Ovary (tissue), 9 donors: ENCODE results near the gene UBE2G1. TPM values are rescaled to one million over a fixed set of nuclear protein-coding genes. Genes with fewer than 3 reads are reported as not detected.

ENCODE experiments used
- DNase-seq, 5 donors: peaks; one replicate each; pipeline ENCODE4 v3.0.0-alpha.2; 2019 to 2020
- H3K27ac ChIP-seq, 2 donors: fragments of 200-600 bp; one replicate each; pipeline versions ENCODE4 v1.5.1 to v1.8.0; 2019 to 2022
- H3K27me3 ChIP-seq: fragments of 200-600 bp; one replicate; pipeline ENCODE4 v1.8.0; 2022
- H3K36me3 ChIP-seq: fragments of 200-600 bp; sonication (generic); one replicate; pipeline ENCODE4 v1.5.1; 2019
- H3K4me1 ChIP-seq: one replicate; pipeline ENCODE4 v1.8.1; 2013; ENCODE audit warnings: mild to moderate bottlenecking, moderate library complexity; ENCODE audit not compliant: insufficient read depth
- H3K4me3 ChIP-seq: fragments of 200-600 bp; sonication (generic); one replicate; pipeline ENCODE4 v1.5.1; 2017
- H3K9me3 ChIP-seq, 2 donors: fragments of 200-600 bp in 1 of 2; sonication (generic) in 1 of 2; one replicate each; pipeline versions ENCODE4 v1.5.1 to v1.8.1; 2013 to 2019; ENCODE audit warnings: mild to moderate bottlenecking in 1 of 2, moderate library complexity in 1 of 2
- EP300 ChIP-seq: sonication (generic); formaldehyde crosslinking; IDR thresholded peaks from one replicate; pipeline ENCODE4 v1.6.1; 2017; ENCODE audit warnings: antibody characterized with exemption
- POLR2A ChIP-seq: fragments of 450-650 bp; IDR thresholded peaks from one replicate; pipeline ENCODE4 v1.6.1; 2017; ENCODE audit warnings: antibody characterized with exemption, mild to moderate bottlenecking, moderate library complexity
- WGBS, 3 donors: extraction: QIAGEN DNeasy Blood & Tissue Kit in 1 of 3; methylation state at CpG; one replicate each; pipeline versions ENCODE4 v1.1.5 to v1.1.7; 2013 to 2017; 5-methylcytosine and 5-hydroxymethylcytosine counted together
- intact Hi-C, 4 donors: fragments of 100-400 bp; cut with DNase I; formaldehyde crosslinking; loops; one replicate each; pipeline versions ENCODE4 v1.11.0 to v1.15.1; 2022 to 2023
- polyA plus RNA-seq, 2 donors: library from polyadenylated mRNA; stranded (reverse); fragments of 200-250 nt in 1 of 2; fragments of 350-450 nt in 1 of 2; fragmentation: Illumina TruSeq in 1 of 2; extraction: RNeasy Lipid Tissue Mini Kit (QIAGEN cat#74804) in 1 of 2; gene quantifications; one replicate each; pipeline ENCODE4 v1.2.3, GENCODE V29; 2013 to 2014
- small RNA-seq: library from RNA; depleted of rRNA; stranded (forward); fragments of <200 nt; gene quantifications from one replicate; pipeline ENCODE3, GENCODE V24; 2016
- total RNA-seq, 7 donors: library from RNA; depleted of rRNA in 2 of 7; stranded (reverse); fragments of >200 nt in 2 of 7; fragmentation: NEBNext Ultra II Directional in 3 of 7; extraction: Animal tissue kit (Norgen Biotek cat#: 25700) in 3 of 7; gene quantifications; one replicate each; pipeline versions ENCODE4 v1.1.0 to v1.2.4, GENCODE V29; 2016 to 2023
- TF ChIP-seq, protein P1 (sequence below), 3 donors: fragments of 450-650 bp in 2 of 3; fragments of 200-600 bp in 1 of 3; IDR thresholded peaks; one replicate each; pipeline versions ENCODE4 v1.5.1 to v1.8.0; 2016 to 2022; ENCODE audit warnings: antibody characterized with exemption in 3 of 3, mild to moderate bottlenecking in 1 of 3
- donor health status: DM: no; HTN: no; CAD: no; lungs with moderate emphysema.
- donor health status: DM: no; HTN: no; CAD: no.
- donor health status: Bipolar disorder and iron deficiency.
- donor health status: DM: yes; HTN: yes; CAD: no.
- donor health status: DM: no; HTN: no; CAD: no.
- donor health status: DM: yes; HTN: yes; CAD: no.

Gene UBE2G1
- total and polyA plus RNA-seq, 9 donors = 12.4 to 50.7 (median 36.5) TPM

DNA sequence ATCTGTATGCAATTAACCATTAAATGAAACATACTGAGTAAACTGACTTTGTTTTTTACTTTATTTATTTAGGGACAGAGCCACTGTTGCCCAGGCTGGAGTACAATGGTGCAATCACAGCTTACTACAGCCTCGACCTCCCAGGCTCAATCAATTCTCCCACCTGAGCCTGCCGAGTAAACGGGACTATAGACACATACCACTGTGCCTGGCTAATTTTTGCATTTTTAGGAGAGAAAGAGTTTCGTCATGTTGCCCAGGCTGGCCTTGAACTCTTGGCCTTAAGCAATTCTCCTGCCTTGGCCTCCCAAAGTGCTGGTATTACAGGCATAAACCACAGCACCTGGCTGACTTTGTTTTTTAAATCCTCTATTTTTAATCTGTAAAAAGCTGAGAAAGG is 145.3 kb downstream of the UBE2G1 start:
- H3K9me3 ChIP-seq = no peaks in the 10 kb centered on the region
- peak overlapping the region in 1 of 2 donors; percentile 72 for H3K27ac ChIP-seq
- H3K4me1 ChIP-seq = peaks cover 1% of the 10 kb centered on the region
- H3K4me3 ChIP-seq = no peak overlapping the region
- no peak for DNase-seq
- intact Hi-C loops = no loop called here
- no peak for TF ChIP-seq POLR2A
- TF ChIP-seq EP300 = no peak
- TF ChIP-seq, protein P1, sequence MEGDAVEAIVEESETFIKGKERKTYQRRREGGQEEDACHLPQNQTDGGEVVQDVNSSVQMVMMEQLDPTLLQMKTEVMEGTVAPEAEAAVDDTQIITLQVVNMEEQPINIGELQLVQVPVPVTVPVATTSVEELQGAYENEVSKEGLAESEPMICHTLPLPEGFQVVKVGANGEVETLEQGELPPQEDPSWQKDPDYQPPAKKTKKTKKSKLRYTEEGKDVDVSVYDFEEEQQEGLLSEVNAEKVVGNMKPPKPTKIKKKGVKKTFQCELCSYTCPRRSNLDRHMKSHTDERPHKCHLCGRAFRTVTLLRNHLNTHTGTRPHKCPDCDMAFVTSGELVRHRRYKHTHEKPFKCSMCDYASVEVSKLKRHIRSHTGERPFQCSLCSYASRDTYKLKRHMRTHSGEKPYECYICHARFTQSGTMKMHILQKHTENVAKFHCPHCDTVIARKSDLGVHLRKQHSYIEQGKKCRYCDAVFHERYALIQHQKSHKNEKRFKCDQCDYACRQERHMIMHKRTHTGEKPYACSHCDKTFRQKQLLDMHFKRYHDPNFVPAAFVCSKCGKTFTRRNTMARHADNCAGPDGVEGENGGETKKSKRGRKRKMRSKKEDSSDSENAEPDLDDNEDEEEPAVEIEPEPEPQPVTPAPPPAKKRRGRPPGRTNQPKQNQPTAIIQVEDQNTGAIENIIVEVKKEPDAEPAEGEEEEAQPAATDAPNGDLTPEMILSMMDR (IDR thresholded peaks at IDR 0.05) = no peak
- H3K36me3 ChIP-seq = no peaks in the 10 kb centered on the region
- H3K27me3 ChIP-seq = no peaks in the 10 kb centered on the region
- WGBS, 3 donors = 36 to 66% (median 62%) methylated on average over 4 of the region's 4 CpGs

DNA sequence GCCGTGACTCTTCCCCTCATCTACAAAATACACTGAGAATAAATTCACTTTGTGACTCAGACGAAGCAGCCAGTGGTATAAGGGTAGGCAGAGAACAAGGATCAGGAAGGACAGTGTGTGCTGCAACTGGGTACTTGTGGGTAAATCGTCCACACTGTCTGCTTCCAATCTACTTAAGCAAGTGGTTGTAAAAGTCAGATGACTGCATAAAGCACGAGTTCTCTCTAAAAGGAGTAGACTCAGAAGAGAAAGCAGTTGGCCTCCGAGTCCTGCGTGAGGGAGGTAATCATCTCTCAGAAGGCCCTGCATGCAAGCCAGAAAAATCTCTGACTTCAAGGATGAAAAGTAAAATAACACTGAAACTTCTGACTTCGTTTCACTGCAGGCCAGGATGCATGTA is 145.8 kb downstream of the UBE2G1 start:
- TF ChIP-seq POLR2A = no peak
- TF ChIP-seq EP300 = no peak
- TF ChIP-seq, protein P1 (IDR thresholded peaks at IDR 0.05) = no peak
- intact Hi-C loops = no loop called here
- Histone ChIP-seq H3K27ac (peak overlapping the region in 1 of 2 donors; percentile 72), H3K9me3 (no peaks in the 10 kb centered on the region), H3K4me1 (peaks cover 1% of the 10 kb centered on the region), H3K4me3 (no peak overlapping the region), H3K27me3 (no peaks in the 10 kb centered on the region), H3K36me3 (no peaks in the 10 kb centered on the region)
- 13 to 33% (median 15%) methylated on average over 7 of the region's 7 CpGs for WGBS, 3 donors
- DNase-seq = peak in 3 of 5 donors; percentile 38 to 46 (median 39)

Small RNA genes within 50 kb of the gene (small RNA-seq; reads per million reads assigned to genes)
- not detected for gene RN7SL774P

Other genes with a start within 250 kb of the UBE2G1 start
- gene ZZEF1, start 223.6 kb downstream of the UBE2G1 start, total RNA-seq = 10 to 100 TPM; 36.4 to 60.8 (median 46.7) TPM
- gene ZZEF1, start 223.6 kb downstream of the UBE2G1 start, polyA plus RNA-seq = 10 to 100 TPM; 16.6 to 30.0 TPM
- gene CYB5D2, start 223.5 kb downstream of the UBE2G1 start, total RNA-seq = 10 to 100 TPM; 12.2 to 38.9 (median 18.5) TPM
- gene CYB5D2, start 223.5 kb downstream of the UBE2G1 start, polyA plus RNA-seq = 10 to 100 TPM; 16.9 to 28.9 TPM
- gene ANKFY1, start 102.7 kb downstream of the UBE2G1 start, total RNA-seq = 10 to 100 TPM; 28.4 to 65.1 (median 47.4) TPM
- 10 to 100 TPM; 13.7 to 34.8 TPM for gene ANKFY1, start 102.7 kb downstream of the UBE2G1 start, polyA plus RNA-seq
- gene SPNS3, start 67.3 kb upstream of the UBE2G1 start, total RNA-seq = under 1 TPM in 4 of 7 donors, not detected in 3; 0.10 to 0.80 (median 0.36) TPM
- gene SPNS3, start 67.3 kb upstream of the UBE2G1 start, polyA plus RNA-seq = under 1 TPM in 1 of 2 donors, not detected in 1; 0.06 TPM
- gene SPNS2, start 132.2 kb upstream of the UBE2G1 start, total RNA-seq = 10 to 100 TPM in 1 of 7 donors, 1 to 10 TPM in 6; 2.4 to 12.7 (median 4.2) TPM
- 1 to 10 TPM in 1 of 2 donors, under 1 TPM in 1; 0.48 to 5.9 TPM for gene SPNS2, start 132.2 kb upstream of the UBE2G1 start, polyA plus RNA-seq
- 10 to 100 TPM; 18.5 to 71.4 (median 46.4) TPM for gene MYBBP1A, start 188.7 kb upstream of the UBE2G1 start, total RNA-seq
- 10 to 100 TPM; 12.7 to 24.3 TPM for gene MYBBP1A, start 188.7 kb upstream of the UBE2G1 start, polyA plus RNA-seq
- gene GGT6, start 193.9 kb upstream of the UBE2G1 start, total RNA-seq = 10 to 100 TPM in 1 of 7 donors, 1 to 10 TPM in 4, under 1 TPM in 2; 0.58 to 31.5 (median 1.5) TPM
- under 1 TPM; 0.08 to 0.36 TPM for gene GGT6, start 193.9 kb upstream of the UBE2G1 start, polyA plus RNA-seq
- gene SMTNL2, start 217.9 kb upstream of the UBE2G1 start, total RNA-seq = 10 to 100 TPM in 5 of 7 donors, 1 to 10 TPM in 2; 3.7 to 34.3 (median 17.8) TPM
- gene SMTNL2, start 217.9 kb upstream of the UBE2G1 start, polyA plus RNA-seq = 1 to 10 TPM; 4.7 to 4.8 TPM